HG03460 (cell line): ENCODE measurements around the gene PGLYRP1.

Experiments
- ATAC-seq: cut with Tn5 transposase; IDR thresholded peaks from one replicate; pipeline ENCODE4 v1.9.1; 2021; ENCODE audit not compliant: unreplicated experiment

PGLYRP1 gene

DNA sequence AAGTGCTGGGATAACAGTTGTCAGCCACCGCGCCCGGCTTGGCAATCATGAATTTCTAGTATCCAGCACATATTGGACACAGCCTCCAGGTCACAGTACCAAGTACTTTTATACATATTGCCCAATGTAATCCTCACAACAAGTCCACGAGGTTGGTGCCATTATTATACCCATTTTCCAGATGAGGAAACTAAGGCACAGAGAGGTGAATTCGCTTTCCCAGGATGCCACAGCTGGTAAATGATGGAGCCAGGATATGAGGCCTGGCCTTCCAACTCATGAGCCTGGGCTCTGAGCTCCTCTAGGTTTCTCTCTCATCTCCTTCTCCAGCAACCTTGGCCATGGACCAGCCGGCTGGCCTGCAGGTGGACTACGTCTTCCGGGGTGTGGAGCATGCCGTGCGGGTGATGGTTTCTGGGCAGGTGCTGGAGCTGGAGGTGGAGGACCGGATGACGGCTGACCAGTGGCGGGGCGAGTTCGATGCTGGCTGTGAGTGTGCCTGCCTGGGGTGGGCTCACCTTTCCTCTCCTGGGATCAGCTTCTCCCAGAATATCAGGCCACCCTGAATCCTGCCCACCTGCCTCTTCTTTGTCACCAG lies 20.1 kb downstream of the PGLYRP1 start:
- no peak for ATAC-seq

DNA sequence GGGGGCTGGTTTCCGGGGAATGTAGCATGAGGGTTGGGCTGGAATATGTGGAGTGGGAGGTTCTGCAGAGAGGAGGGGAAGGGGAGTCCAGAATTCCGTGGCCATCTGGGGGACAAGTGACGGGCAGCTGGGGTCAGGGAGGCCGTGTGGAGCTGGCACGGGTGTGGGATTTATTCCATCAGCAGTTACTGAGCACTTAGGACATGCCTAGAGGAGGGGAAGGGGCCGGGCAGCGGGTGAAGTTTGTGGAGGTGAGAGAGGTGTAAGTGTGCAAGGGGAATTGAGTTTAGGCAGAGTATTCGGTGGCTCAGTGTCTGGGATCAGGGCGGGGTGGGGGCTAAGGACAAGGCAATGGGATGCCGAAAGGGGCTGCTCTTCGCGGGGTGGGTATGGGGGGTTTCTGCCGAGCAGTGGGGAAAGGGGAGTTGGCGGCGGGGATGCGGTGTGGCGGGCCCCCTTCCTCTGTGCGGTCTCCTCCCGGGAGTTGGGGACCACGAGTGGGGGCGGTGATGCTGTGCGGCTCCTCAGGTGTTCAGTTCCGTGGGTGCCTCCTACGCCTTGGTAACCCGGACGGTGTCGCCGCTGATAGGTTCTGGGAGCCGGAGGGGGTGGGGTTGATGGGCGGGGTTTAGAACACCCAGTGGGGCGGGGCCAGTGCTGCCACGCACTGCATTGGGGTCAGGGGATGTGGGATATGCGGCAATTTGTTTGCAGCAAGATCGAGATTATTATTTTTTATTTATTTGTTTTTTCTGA lies 22.2 kb downstream of the PGLYRP1 start:
- ATAC-seq: no peak

DNA sequence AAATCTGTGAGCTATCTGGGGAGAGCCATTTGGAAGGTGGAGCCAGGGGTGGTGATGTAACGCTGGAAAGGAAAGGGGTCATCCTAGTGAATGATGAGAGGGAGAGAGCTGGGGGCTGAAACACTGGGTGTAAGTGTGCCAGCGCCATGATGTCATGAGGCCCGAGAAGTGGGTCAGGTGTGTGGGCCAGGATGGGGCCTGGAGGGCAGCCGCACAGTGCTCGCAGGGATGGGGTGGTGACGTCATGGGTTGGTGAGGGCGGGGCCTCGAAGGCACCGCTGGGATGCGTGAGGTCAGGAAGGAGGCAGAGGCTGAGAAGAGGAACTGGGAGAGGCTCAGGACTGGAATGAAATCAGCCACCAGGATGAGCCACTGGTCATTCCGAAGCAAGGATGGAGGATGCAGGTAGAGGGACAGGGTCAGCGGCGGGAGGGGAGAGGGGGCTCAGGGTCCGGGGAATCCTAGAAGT lies 23.2 kb downstream of the PGLYRP1 start:
- ATAC-seq: no peak

DNA sequence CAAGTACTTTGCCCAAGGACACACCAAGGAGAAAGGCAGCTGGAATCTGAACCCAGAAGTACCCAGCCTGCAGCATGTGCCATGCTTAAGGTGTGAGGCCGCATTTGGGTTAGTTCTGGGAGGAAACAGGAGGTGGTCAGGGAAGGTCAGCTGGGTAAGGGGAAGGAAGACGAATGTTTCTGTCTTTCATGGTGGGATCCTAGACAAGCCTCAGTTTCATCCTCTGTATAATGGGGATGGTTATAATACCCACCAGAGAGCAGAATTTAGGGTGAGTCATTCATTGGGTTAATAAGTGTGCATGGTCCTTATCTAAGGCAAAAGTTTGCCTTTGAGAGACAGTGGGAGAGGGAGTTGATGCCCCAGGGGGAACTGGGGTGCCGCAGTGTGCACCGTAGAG lies 24.0 kb downstream of the PGLYRP1 start:
- ATAC-seq: no peak

DNA sequence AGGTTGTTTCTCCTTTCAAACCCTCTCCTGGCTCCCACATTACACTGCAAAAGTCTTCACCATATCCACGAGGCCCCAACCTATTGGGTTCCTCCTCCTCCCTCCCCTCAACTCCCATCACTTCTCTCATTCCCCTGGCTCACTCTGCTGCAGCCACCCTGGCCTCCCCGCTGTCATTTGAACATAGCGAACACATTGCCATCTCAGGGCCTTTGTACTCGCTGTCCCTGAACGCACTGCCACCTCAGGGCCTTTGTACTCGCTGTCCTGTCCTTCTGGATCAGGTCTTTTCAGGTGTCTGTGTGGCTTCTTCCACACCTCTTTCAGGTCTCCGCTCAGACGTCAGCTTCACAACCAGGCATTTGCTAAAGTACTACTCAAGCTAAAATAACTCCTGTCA lies 25.9 kb downstream of the PGLYRP1 start:
- no peak for ATAC-seq

DNA sequence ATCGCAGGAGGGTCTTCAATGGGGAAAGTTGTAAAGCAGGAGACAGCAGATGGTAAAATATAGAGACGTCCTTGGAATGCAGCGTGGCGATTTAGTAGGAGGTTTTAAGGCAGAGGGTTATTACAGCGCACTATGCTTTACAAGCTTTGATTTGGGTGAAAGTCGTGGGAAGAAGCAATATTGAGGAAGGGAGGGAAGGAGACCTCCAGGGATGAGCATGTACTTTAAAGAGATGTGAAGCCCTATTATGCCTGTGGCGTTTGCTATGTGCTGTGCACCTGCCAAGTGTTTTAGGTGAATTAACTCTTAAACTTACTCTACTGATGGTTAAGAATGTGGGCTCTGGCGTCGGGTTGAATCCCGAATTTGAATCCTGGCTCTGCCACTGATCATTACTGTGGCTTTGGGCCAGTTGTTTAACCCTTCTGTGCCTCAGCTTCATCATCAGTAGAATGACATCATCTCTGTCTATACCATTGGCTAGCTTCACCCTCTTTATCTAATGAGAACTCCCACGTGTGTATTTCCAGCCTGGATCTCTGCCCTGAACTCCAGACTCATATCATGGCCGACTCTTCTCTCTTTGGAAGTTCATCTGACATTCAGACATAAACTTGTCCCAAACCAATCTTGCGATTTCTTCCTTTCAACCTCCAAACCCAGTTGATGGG lies 27.0 kb downstream of the PGLYRP1 start:
- no peak for ATAC-seq

DNA sequence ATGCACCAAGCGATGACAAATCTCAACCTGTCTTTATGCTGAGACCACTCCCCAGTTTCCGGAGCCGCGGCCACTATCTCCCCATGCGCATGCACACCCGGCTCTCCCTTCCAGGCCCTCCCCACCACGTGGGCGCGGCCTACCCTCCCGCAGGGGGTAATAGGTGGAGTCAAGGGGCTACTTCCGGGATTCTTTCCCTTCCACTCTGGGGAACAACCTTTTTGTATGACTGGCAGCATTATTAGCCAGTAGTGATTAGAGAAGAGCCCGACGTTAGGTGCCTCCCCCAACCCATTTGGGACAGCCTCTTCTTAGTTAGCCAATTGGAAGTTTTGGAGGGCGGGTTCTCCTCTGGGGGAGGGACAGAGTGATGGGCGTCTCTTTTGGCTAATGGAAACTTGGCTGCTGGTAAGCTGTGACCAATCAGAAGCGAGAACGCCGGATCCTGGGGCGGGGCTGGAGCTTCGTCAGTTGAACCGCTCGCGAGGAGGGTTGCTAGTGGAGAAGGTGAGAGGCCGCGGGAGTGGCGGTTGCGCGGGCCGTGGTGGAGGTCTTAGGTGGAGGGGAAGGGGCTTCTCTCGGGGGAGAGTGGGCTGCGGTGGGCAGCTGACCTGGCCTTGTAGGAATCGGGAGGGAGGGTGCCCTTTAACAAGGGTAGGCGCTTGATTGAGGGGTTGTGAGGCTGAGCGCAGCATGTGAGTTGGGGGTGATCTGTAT lies 27.7 kb downstream of the PGLYRP1 start, which contains the start of gene CCDC61:
CCDC61 (plus strand) TSS at position 470 of the 717 bp plus-strand sequence. CDS start 7,552 bp downstream, outside the sequence.
- peak; percentile 98 for ATAC-seq

DNA sequence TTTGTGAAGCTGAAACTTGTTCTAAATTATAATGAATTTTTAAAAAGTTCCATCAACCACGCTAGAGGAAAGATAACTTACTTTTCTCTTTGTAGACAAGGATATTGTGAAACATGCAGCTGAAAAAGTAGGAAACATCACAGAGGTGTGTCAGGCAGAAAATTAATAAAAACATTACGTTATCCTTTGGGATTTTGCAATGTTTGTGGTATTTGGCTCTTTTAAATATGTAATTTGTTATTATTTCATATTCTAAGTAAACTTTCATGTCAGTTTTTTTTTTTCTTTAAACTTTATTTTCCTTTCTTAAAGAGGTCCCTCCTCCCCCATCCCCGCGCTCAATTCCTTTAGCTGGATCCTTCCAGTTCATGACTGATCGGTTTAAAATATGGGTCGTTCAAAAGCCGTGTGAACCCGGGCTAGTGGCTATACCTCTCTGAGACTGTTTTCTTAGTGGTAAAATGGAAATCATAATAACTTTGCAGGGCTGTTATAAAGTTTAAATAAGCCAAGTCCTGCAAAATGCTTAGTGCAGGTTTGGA lies 28.3 kb downstream of the PGLYRP1 start:
- no peak for ATAC-seq

DNA sequence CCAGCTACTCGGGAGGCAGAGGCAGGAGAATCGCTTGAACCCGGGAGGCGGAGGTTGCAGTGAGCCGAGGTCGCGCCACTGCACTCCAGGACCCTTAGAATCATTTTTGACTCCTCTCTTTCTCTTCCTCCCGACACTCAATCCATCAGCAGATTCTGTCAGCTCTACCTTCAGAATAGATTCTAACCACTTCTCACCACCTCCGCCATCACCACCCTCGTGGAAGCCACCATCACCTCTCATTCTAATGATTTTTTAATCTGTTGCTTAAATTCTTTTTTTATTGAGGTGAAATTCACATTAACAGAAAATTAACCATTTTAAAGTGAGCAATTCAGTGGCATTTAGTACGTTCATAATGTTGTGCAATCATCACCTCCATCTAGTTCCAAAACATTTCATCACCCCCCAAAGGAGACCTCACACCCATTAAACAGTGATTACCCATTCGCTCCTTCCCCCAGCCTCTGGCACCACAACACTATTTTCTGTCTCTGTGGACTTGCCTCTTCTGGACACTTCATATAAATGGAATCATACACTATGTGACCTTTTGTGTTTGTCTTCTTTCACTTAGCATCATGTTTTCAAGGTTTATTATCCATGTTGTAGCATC lies 32.6 kb downstream of the PGLYRP1 start:
- ATAC-seq: no peak

DNA sequence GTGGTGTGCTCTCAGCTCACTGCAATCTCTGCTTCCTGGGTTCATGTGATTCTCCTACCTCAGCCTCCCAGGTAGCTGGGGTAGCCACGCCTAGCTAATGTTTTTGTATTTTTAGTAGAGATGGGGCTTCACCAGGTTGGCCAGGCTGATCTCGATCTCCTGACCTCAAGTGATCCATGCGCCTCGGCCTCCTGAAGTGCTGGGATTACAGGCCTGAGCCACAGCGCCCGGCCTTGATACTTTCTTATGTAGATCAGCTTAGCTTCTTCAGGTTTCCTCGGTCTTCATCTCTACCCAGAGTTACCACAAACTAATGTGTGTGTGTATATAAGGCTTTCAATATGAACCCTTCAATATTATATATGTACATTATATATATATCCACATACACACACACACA lies 37.5 kb downstream of the PGLYRP1 start:
- ATAC-seq: no peak

DNA sequence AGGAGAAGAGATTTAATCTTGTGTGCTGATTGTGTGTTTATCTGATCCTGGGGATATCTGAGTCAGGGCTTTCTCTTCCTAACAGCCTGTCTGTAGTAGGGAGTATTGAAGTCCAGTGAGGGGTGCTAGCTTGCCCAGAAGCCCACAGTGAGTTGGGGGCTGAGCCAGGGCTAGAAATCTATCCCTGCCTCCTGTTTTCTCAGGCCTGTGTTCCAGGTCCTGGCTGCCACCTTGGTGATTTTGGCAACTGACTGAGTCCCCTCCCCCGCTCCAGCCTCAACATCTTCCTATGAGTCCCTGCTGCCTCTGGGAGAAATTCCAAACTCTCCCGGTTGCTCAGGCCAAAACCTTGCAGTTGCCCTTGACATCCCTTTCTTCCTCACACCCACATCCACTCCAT lies 41.5 kb downstream of the PGLYRP1 start:
- ATAC-seq: no peak

DNA sequence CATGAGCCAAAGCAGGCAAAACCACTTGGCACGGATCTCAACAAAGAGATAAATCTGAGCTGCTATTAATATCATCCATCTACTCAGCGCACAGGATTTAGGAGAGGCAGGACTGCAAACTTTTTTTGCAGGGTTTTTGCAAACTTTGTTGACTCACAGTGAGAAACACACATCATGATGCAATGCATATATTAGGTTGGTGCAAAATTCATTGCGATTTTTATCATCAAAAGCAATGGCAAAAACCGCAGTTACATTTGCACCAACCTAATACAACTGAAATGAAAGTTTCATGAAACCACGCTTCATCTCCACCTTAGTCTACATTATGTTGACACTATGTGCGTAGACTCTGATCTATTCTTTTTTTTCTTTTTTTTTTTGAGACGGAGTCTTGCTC lies 44.7 kb downstream of the PGLYRP1 start:
- no peak for ATAC-seq

DNA sequence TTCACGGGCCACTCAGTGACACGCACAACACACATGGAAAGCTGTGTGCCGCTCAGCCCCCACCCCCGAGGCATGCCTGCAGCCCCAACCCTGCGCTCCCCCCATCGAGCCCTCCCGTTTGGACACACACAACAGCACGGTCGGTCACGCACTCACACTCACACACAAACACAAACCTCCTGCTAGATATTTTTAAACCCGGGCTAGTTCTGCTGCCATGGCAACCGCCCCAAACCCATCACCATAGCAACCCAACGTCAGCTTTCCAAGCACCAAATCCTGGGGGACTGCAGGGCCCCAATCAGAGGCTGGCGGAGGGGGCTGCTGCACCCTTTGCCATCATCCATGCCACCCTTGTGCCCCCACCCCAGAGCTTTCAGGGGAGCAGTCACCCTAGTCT lies 46.7 kb downstream of the PGLYRP1 start:
- ATAC-seq: no peak

DNA sequence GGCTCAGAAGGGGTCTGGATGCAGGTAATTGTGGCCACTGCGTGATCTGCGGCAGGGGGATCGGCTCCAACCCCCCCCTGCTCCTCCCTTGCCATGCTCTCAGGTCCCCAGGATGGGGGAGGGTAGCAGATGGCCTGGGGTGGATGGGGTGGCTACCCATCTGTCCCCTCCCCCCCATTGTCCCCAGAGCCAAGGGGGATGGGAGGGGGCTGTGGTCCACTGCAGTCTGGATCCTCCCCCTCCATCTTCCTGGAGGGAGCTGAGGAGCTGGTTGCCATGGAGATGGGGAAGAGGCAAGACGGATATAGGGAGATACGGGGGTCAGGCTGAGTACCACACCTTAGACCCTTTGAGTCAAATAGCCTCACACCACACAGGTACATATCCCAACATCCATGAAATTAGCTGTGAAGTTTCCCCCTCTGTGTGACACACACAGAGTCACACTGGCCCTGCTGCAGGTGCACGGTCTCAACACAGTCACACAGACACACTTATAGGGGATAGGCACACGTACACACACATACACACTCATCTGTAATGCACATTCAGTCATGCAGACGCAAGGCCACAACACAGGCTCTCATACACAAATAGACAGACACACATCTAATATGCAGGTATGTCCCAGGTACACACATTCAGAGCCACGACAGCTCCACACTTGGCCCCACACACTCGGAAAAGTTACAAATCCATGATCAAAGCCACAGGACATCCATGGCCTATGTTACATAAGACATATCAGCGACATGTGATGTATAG lies 47.4 kb downstream of the PGLYRP1 start:
- no peak for ATAC-seq

DNA sequence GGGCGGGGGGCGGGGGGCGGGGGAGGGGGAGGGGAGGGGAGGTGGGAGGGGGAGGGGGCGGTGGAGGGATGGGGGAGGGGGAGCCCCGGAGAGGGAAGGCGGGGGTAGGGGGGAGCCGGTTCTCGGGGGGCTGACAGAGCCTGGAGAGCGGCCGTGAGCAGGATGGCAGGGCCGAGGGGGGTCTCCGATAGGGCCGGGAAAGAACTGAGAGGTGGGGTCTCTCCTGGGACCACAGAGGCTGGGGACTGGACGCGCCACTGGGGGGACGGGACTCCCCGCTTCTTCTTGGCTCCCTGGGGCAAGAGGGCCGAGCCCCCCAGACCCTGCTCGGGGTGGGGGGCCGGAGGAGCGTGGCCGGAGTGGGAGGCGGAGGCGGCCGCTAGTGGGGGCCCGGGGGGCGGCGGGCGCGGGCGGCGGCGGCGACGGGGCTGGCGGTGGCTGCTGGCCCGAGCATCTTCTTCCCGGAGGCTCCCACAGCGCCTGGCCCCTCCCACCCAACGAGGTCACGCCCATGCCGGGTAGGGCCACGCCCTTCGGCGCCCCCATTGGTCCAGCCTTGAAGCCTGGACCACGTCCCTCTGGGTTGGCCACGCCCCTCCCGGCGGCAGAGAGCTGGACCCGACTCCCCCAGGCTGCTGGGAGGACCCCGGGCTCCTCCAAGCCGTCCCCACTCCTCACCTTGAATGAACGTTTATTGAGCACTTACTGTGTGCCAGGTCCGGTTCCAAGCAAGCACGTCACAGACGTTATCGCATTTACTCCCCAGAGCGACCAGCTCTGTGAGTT lies 49.1 kb downstream of the PGLYRP1 start, which contains the start of gene NOVA2:
NOVA2 (minus strand) TSS at position 313 of the 786 bp plus-strand sequence. CDS start 514 bp downstream, outside the sequence.
- no peak for ATAC-seq

DNA sequence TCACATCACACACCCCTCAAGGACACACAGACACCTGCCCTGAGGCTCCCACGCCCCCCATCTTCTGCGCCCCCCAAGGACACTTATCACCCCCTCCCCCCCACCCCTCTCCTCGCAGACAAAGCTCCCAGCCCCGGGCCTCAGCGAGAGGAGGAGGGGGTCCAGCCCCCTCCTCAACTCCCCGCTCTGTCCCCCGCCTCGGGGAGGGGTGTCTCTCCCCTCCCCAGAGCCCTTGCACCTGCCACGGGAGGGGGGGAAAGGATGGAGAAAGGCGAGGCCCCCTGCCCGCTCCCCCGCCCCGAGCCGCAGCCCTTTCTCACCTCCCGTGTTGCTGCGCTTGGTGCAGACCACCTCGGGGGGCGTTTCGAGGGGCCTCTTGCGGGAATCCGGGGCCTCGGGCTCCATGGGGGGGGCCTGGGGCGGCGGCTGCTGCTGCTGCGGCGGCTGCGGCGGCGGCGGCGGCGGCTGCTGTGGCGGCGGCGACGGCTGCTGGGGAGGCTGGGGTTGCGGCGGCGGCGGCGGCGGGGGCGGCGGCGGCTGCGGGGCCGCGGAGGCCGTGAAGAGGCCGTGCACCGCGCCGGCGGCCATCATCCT lies 49.8 kb downstream of the PGLYRP1 start:
- no peak for ATAC-seq

DNA sequence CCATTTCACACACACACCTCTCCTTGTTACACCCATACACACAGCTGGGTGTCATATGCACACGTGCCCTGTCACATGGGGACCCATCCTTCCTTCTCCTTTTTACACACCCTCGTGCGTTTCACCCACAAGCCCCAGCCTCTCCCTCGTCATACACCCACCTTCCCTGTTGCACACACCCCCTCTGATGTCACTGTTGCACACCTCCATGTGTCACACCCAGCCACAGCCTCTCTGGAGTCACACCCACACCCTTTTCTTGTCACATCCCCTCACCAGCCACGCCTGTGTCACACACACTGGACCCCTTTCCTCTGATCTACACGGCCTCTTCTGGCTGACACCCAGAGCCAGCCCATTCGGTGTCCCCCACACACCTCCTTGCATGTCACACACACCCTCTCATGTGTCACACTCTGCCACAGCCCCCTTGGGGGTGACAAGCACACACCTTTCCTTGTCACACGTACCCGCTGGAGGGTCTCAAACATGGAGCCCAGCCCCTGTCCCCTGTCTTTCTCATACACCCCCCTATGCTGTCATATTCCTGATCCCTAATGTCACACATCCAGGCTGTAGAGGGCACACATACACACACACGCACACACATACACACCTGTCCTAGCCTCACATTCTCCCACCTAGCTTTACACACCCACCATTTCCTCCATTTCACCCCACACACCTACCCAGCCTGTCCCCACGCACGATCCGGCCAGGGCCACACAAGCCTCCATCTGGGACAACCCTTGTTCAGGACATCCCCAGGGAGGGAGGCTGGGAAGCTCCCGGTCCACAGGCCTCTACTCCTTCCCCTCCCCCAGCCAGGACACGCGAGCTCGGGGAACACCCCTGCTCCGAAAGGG lies 50.5 kb downstream of the PGLYRP1 start:
- no peak for ATAC-seq
